Measurements from ENCODE around the gene QKI. TPM values are rescaled to one million over a fixed set of nuclear protein-coding genes. Genes with fewer than 3 reads are reported as not detected.

Gene QKI
- total and polyA plus RNA-seq, 2 of the 8 experiments (the other 6 are each of a cell fraction or from before 2014, with no cell fraction given), result 181 to 183 TPM

- Histone ChIP-seq H4K91ac (replicated peaks; ENCODE audit: insufficient read length, low read length) (no peak overlapping the region), H4K5ac (ENCODE audit: insufficient read length, low read depth, low read length) (no peak overlapping the region), H3K23ac (ENCODE audit: insufficient read length) (no peak overlapping the region), H2AK5ac (ENCODE audit: low read depth, low read length) (no peak overlapping the region), H3K18ac (ENCODE audit: extremely low read depth, low read length) (no peak overlapping the region), H3K9me3 (ENCODE audit: insufficient read depth in 2 of 2, low read depth in 1 of 2, low read length in 1 of 2) (no peaks in the 10 kb centered on the region), H3K9ac (replicated peaks in 1 of 4; ENCODE audit: extremely low read depth in 1 of 4, low read depth in 3 of 4, low read length in 3 of 4) (no peak overlapping the region), H3K4me2 (ENCODE audit: insufficient read depth in 1 of 2, low read depth in 2 of 2, low read length in 2 of 2) (no peak overlapping the region), H4K20me1 (replicated peaks in 1 of 2; ENCODE audit: control insufficient read depth in 1 of 2, insufficient read depth in 2 of 2, low read length in 2 of 2) (peaks cover 24 to 29% of the 10 kb centered on the region in 2 experiments), H2BK20ac (ENCODE audit: low read length) (no peak overlapping the region), H3K56ac (replicated peaks; ENCODE audit: insufficient read length, low read depth, low read length) (no peak overlapping the region), H3K14ac (ENCODE audit: insufficient read length) (no peak overlapping the region), H2AFZ (ENCODE audit: low read length) (no peak overlapping the region), H3K27ac (ENCODE audit: low read depth, low read length) (no peak overlapping the region), H2BK12ac (ENCODE audit: low read depth, low read length) (no peak overlapping the region), H2BK5ac (ENCODE audit: low read depth, low read length) (no peak overlapping the region), H4K8ac (ENCODE audit: extremely low read depth, insufficient read depth, low read length) (no peak overlapping the region), H3K23me2 (ENCODE audit: low read depth, low read length) (no peaks in the 10 kb centered on the region), H3K36me3 (ENCODE audit: control insufficient read depth in 2 of 4, insufficient read depth in 4 of 4, low read length in 3 of 4) (no peaks in the 10 kb centered on the region), H3K4me1 (replicated peaks in 1 of 4; ENCODE audit: control insufficient read depth in 3 of 4, insufficient read depth in 4 of 4, low read length in 3 of 4) (peaks cover 0 to 5% (median 0%) of the 10 kb centered on the region in 4 experiments; a peak in 2 of 7 replicates), H2BK15ac (ENCODE audit: low read length) (no peak overlapping the region), H2BK120ac (replicated peaks; ENCODE audit: low read depth, low read length) (no peak overlapping the region), H3K27me3 (replicated peaks in 1 of 4; ENCODE audit: control insufficient read depth in 3 of 4, extremely low read depth in 1 of 4, insufficient read depth in 3 of 4, low read length in 3 of 4) (no peaks in the 10 kb centered on the region), H3K79me1 (ENCODE audit: low read depth, low read length) (0 out of 2 replicates have a peak, but pooled peaks cover 2% of the 10 kb centered on the region), H3K4ac (replicated peaks; ENCODE audit: insufficient read length, low read depth, low read length) (no peak overlapping the region), H3K4me3 (ENCODE audit: extremely low read depth in 1 of 4, insufficient read depth in 2 of 4, low read depth in 3 of 4, low read length in 4 of 4) (no peak overlapping the region), H3K79me2 (ENCODE audit: control insufficient read depth in 1 of 2, insufficient read depth in 2 of 2, low read length in 2 of 2) (peaks cover 33 to 100% of the 10 kb centered on the region in 2 experiments; a peak in 3 of 4 replicates)
- ChIA-PET POLR2A (ENCODE audit: partially characterized antibody) (no interaction called here), CTCF (ENCODE audit: partially characterized antibody) (interaction anchor here (1.1 to 1.4 kb wide), 2 partner anchors 14 to 528 kb away, joined by 3 to 5 read pairs; no protein-coding TSS in a partner anchor)
- no peak for DNase-seq (ENCODE audit: low read depth in 1 of 2, low spot score in 2 of 2)
- no peak for FAIRE-seq
- whole genome bisulfite sequencing, 2 experiments (ENCODE audit: extremely low coverage in 1 of 2, insufficient coverage in 1 of 2, insufficient read length in 1 of 2, insufficient replicate concordance in 2 of 2, low coverage in 1 of 2, low lambda C conversion rate in 2 of 2, missing lambda C conversion rate in 1 of 2), result 95% methylated on average over 2 of the region's 2 CpGs; no CpG with 5 or more reads in 1 of the 2 experiments
- no peak for TF ChIP-seq CBX8 (IDR thresholded peaks at IDR 0.05; ENCODE audit: borderline replicate concordance, low read depth, low read length)
- TF ChIP-seq SAP30 (IDR thresholded peaks at IDR 0.05; ENCODE audit: insufficient read depth, insufficient replicate concordance, low read length), result no peak
Observed at GRCh38 chr6:163429858-163430448, 15.4 kb downstream of the QKI start.
